HEK293 (cell line): ENCODE data around the gene PARVA.

ENCODE experiments used
- CTCF ChIA-PET: fragments of 350-600 bp; formaldehyde crosslinking; extraction: SDS; loops from one replicate; lab custom pipeline; 2021; ENCODE audit warnings: antibody characterized with exemption; lab: Yijun Ruan, JAX
- POLR2A ChIA-PET: fragments of 300-600 bp; formaldehyde crosslinking; extraction: SDS; loops from one replicate; lab custom pipeline; 2020; ENCODE audit warnings: antibody characterized with exemption, inconsistent platforms; lab: Yijun Ruan, JAX
- H3K27ac ChIP-seq: fragments of 200-500 bp; sonication (Bioruptor generic); 2 replicates; pipeline ENCODE4 v1.5.1; 2014; ENCODE audit warnings: low read depth, low read length, control low read depth, inconsistent platforms; ENCODE audit errors: extremely low read depth
- H3K36me3 ChIP-seq, 2 experiments: fragments of 200-500 bp in 1 of 2; sonication (Bioruptor generic) in 1 of 2; 1 replicate in 1 of 2; 2 replicates in 1 of 2; pipeline ENCODE4 v1.5.1; 2014 to 2017; ENCODE audit warnings: inconsistent platforms in 2 of 2, low read length in 2 of 2; ENCODE audit not compliant: control insufficient read depth in 2 of 2, insufficient read depth in 1 of 2
- H3K4me1 ChIP-seq: fragments of 200-500 bp; sonication (Bioruptor generic); 2 replicates; pipeline ENCODE4 v1.5.1; 2014; ENCODE audit warnings: mild to moderate bottlenecking, low read length, inconsistent platforms; ENCODE audit not compliant: control insufficient read depth, insufficient read depth
- H3K4me3 ChIP-seq: 2 replicates; pipeline ENCODE4 v1.5.1; 2011; ENCODE audit warnings: low read depth, mild to moderate bottlenecking, control low read depth, low read length, moderate library complexity
- H3K9me3 ChIP-seq: fragments of 200-500 bp; sonication (Bioruptor generic); 2 replicates; pipeline ENCODE4 v1.5.1; 2014; ENCODE audit warnings: low read depth, low read length, inconsistent platforms; ENCODE audit not compliant: control insufficient read depth, insufficient read depth
- EGR2 ChIP-seq: fragments of 450-650 bp; formaldehyde crosslinking; IDR thresholded peaks from 2 replicates; pipeline ENCODE4 v1.5.1; 2016; ENCODE audit warnings: low read depth, missing biosample characterization, missing genetic modification characterization
- ELK4 ChIP-seq: IDR thresholded peaks from 2 replicates; pipeline ENCODE4 v1.6.1; 2011; ENCODE audit warnings: mild to moderate bottlenecking, low read depth, low read length, borderline replicate concordance
- FEZF1 ChIP-seq: fragments of 450-650 bp; formaldehyde crosslinking; IDR thresholded peaks from 2 replicates; pipeline ENCODE4 v1.5.1; 2016; ENCODE audit warnings: missing biosample characterization, missing genetic modification characterization
- IKZF3 ChIP-seq: fragments of 450-650 bp; IDR thresholded peaks from 2 replicates; pipeline ENCODE4 v1.5.0; 2018; ENCODE audit warnings: missing biosample characterization, mild to moderate bottlenecking, missing genetic modification characterization, moderate library complexity
- MYNN ChIP-seq: fragments of 450-650 bp; formaldehyde crosslinking; IDR thresholded peaks from 2 replicates; pipeline ENCODE4 v1.5.1; 2016; ENCODE audit warnings: missing biosample characterization, missing genetic modification characterization, borderline replicate concordance
- SETDB1 ChIP-seq: IDR thresholded peaks from one replicate; pipeline ENCODE4 v1.6.1; 2017; ENCODE audit warnings: mild to moderate bottlenecking, low read length, moderate library complexity, mixed read lengths; ENCODE audit not compliant: insufficient read length
- TRIM28 ChIP-seq: IDR thresholded peaks from 2 replicates; pipeline ENCODE4 v1.6.1; 2011; ENCODE audit warnings: low read length, control low read depth, borderline replicate concordance
- YY2 ChIP-seq: fragments of 450-650 bp; formaldehyde crosslinking; IDR thresholded peaks from 2 replicates; pipeline ENCODE4 v1.5.1; 2016; ENCODE audit warnings: missing biosample characterization, missing genetic modification characterization
- ZBTB20 ChIP-seq: fragments of 450-650 bp; formaldehyde crosslinking; IDR thresholded peaks from 2 replicates; pipeline ENCODE4 v1.5.1; 2016; ENCODE audit warnings: missing biosample characterization, missing genetic modification characterization
- ZEB2 ChIP-seq: fragments of 450-650 bp; formaldehyde crosslinking; IDR thresholded peaks from 2 replicates; pipeline ENCODE4 v1.5.1; 2016; ENCODE audit warnings: missing biosample characterization, missing genetic modification characterization
- ZNF133 ChIP-seq: fragments of 450-650 bp; formaldehyde crosslinking; IDR thresholded peaks from 2 replicates; pipeline ENCODE4 v1.5.1; 2016; ENCODE audit warnings: missing biosample characterization, missing genetic modification characterization
- ZNF155 ChIP-seq: fragments of 450-650 bp; formaldehyde crosslinking; IDR thresholded peaks from 2 replicates; pipeline ENCODE4 v1.5.1; 2016; ENCODE audit warnings: missing biosample characterization, missing genetic modification characterization
- ZNF157 ChIP-seq: fragments of 450-650 bp; formaldehyde crosslinking; IDR thresholded peaks from 2 replicates; pipeline ENCODE4 v1.5.1; 2016; ENCODE audit warnings: missing biosample characterization, missing genetic modification characterization
- ZNF23 ChIP-seq: fragments of 450-650 bp; formaldehyde crosslinking; IDR thresholded peaks from 2 replicates; pipeline ENCODE4 v1.5.1; 2016; ENCODE audit warnings: missing biosample characterization, missing genetic modification characterization, borderline replicate concordance
- ZNF26 ChIP-seq: fragments of 450-650 bp; formaldehyde crosslinking; IDR thresholded peaks from 2 replicates; pipeline ENCODE4 v1.5.1; 2016; ENCODE audit warnings: missing biosample characterization, missing genetic modification characterization
- ZNF274 ChIP-seq, 2 experiments: fragments of 200-500 bp in 1 of 2; fragments of 450-650 bp in 1 of 2; sonication (Bioruptor generic) in 1 of 2; formaldehyde crosslinking in 1 of 2; IDR thresholded peaks; 2 replicates each; pipeline versions ENCODE4 v1.5.1 to v1.6.1; 2014 to 2016; ENCODE audit warnings: borderline replicate concordance in 1 of 2, inconsistent platforms in 1 of 2, low read length in 1 of 2, missing biosample characterization in 1 of 2, missing genetic modification characterization in 1 of 2
- ZNF335 ChIP-seq: fragments of 450-650 bp; formaldehyde crosslinking; conservative IDR thresholded peaks from 2 replicates; pipeline ENCODE4 v1.5.1; 2016; ENCODE audit warnings: missing biosample characterization, missing genetic modification characterization
- ZNF449 ChIP-seq: fragments of 450-650 bp; formaldehyde crosslinking; IDR thresholded peaks from 2 replicates; pipeline ENCODE4 v1.5.1; 2017; ENCODE audit warnings: missing biosample characterization, mild to moderate bottlenecking, missing genetic modification characterization, moderate library complexity
- ZNF530 ChIP-seq: fragments of 450-650 bp; formaldehyde crosslinking; IDR thresholded peaks from 2 replicates; pipeline ENCODE4 v1.5.1; 2016; ENCODE audit warnings: low read depth, missing biosample characterization, missing genetic modification characterization
- ZNF571 ChIP-seq: fragments of 450-650 bp; formaldehyde crosslinking; IDR thresholded peaks from 2 replicates; pipeline ENCODE4 v1.5.0; 2017; ENCODE audit warnings: missing biosample characterization, missing genetic modification characterization
- ZNF747 ChIP-seq: fragments of 450-650 bp; formaldehyde crosslinking; IDR thresholded peaks from 2 replicates; pipeline ENCODE4 v1.5.1; 2016; ENCODE audit warnings: missing biosample characterization, missing genetic modification characterization
- TF ChIP-seq, protein P1 (sequence below): fragments of 450-650 bp; formaldehyde crosslinking; IDR thresholded peaks from 2 replicates; pipeline ENCODE4 v1.5.1; 2016; ENCODE audit warnings: missing biosample characterization, missing genetic modification characterization
- TF ChIP-seq, protein P2 (sequence below): fragments of 450-650 bp; formaldehyde crosslinking; IDR thresholded peaks from 2 replicates; pipeline ENCODE4 v1.5.1; 2016; ENCODE audit warnings: missing biosample characterization, missing genetic modification characterization

The PARVA gene

DNA sequence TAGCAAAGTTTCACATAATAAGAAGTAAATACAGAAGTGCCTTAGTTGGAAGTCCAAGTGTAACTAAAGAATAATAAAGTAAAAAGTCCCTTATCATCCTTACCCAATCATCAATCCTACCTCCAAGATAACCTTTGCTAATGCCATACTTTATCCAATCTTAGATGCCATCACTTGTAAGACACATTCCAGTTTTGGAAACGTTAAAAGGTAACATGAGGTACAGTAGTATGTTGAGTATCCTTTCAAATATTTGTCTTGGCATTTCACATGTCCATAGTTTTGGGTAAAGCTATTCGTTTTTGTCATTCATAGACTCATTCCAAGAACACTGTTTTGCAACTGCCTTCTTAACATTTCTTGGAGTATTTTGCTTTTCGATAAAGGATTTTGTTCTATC, 181.6 kb downstream of the PARVA start:
- Histone ChIP-seq H3K36me3 (no peaks in the 10 kb centered on the region), H3K4me1 (no peaks in the 10 kb centered on the region), H3K4me3 (no peak overlapping the region), H3K9me3 (no peaks in the 10 kb centered on the region), H3K27ac (no peak overlapping the region)
- TF ChIP-seq IKZF3 (tag by site-specific recombination) (no peak), FEZF1 (no peak), ZNF335 (tag by site-specific recombination) (no peak), ZNF571 (tag by site-specific recombination) (no peak), ZNF23 (tag by site-specific recombination) (no peak), YY2 (no peak), ZNF274 (IDR thresholded peaks at IDR 0.05; ENCODE audit: low read length) (no peak), ZNF274 (tag by site-specific recombination; IDR thresholded peaks at IDR 0.05; ENCODE audit: borderline replicate concordance) (no peak), ZNF530 (tag by site-specific recombination) (no peak), MYNN (tag by site-specific recombination) (no peak)
- TF ChIP-seq, protein P1, sequence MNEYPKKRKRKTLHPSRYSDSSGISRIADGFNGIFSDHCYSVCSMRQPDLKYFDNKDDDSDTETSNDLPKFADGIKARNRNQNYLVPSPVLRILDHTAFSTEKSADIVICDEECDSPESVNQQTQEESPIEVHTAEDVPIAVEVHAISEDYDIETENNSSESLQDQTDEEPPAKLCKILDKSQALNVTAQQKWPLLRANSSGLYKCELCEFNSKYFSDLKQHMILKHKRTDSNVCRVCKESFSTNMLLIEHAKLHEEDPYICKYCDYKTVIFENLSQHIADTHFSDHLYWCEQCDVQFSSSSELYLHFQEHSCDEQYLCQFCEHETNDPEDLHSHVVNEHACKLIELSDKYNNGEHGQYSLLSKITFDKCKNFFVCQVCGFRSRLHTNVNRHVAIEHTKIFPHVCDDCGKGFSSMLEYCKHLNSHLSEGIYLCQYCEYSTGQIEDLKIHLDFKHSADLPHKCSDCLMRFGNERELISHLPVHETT (tag by site-specific recombination) = no peak
- POLR2A ChIA-PET = no interaction called here
- CTCF ChIA-PET = interaction anchor here (0.6 to 2.2 kb wide), 2 partner anchors 15 to 228 kb away, joined by 3 to 8 read pairs; no protein-coding TSS in a partner anchor

DNA sequence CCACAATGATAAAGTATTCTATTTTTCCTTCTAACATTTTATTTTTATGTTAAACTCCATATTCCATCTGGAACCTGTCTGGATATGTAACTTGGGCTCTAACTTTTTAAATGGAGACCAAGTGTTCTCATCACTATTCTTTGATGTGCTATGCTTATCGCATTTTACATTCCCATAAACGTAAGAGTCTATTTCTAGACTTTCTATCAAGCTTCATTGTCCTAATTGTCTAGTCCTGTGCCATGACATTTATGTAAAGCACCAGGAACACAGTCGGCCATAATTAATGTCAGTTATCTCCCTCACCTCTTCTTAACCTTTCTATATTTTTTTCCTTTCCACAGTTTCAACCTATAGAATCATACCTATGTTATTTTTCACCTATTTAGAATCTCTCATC, 183.0 kb downstream of the PARVA start:
- Histone ChIP-seq H3K9me3 (no peaks in the 10 kb centered on the region), H3K27ac (no peak overlapping the region), H3K4me1 (no peaks in the 10 kb centered on the region), H3K36me3 (no peaks in the 10 kb centered on the region), H3K4me3 (no peak overlapping the region)
- TF ChIP-seq EGR2 (tag by site-specific recombination) (no peak), TRIM28 (no peak), SETDB1 (no peak), ZNF747 (tag by site-specific recombination) (no peak), ZNF157 (tag by site-specific recombination) (no peak), ZNF26 (tag by site-specific recombination) (no peak), ZNF23 (tag by site-specific recombination) (no peak), ELK4 (no peak), ZNF133 (tag by site-specific recombination) (no peak), ZNF449 (no peak), ZEB2 (tag by site-specific recombination) (no peak), ZNF155 (tag by site-specific recombination) (no peak), ZBTB20 (no peak)
- TF ChIP-seq, protein P2, sequence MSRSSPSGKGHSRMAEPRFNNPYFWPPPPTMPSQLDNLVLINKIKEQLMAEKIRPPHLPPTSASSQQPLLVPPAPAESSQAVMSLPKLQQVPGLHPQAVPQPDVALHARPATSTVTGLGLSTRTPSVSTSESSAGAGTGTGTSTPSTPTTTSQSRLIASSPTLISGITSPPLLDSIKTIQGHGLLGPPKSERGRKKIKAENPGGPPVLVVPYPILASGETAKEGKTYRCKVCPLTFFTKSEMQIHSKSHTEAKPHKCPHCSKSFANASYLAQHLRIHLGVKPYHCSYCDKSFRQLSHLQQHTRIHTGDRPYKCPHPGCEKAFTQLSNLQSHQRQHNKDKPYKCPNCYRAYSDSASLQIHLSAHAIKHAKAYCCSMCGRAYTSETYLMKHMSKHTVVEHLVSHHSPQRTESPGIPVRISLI (tag by site-specific recombination) = no peak
- ChIA-PET CTCF (interaction anchor here (0.8 kb wide), 1 partner anchor 11 kb away, joined by 3 read pairs; no protein-coding TSS in a partner anchor), POLR2A (no interaction called here)
